Epithelial cell of prostate (primary cell): ENCODE measurements around the gene GDA.
A peak's percentile ranks its signal among the peaks of the same experiment; 100 is the strongest.
"Not testable (repeated sequence)": the region's sequence is repeated elsewhere in the genome, so short reads cannot be mapped to it uniquely, and the experiment has no call there.

Experiments used
- DNase-seq: peaks from one replicate; pipeline ENCODE4 v3.0.0-alpha.2; 2011; ENCODE audit warnings: low read depth, low spot score
- H3K27ac ChIP-seq: fragments of 450-650 bp; 2 replicates; pipeline ENCODE4 v1.5.1; 2017; ENCODE audit warnings: mild to moderate bottlenecking

The GDA gene

DNA sequence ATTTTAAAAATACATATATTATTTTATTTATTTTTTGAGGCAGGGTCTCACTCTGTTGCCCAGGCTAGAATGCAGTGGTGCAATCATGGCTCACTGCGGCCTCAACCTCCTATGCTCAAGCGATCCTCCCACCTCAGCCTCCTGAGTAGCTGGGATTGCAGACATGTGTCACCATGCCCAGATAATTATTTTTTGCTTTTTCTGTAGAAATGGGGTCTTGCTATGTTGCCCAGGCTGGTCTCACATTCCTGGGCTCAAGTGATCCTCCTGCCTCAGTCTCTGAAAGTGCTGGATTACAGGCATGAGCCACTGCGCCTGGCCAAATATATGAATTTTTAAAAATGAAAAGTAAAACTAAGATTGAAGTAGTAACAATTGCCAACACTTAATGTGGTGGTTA is 121.1 kb downstream of the GDA start:
- not testable (repeated sequence) for H3K27ac ChIP-seq, DNase-seq

DNA sequence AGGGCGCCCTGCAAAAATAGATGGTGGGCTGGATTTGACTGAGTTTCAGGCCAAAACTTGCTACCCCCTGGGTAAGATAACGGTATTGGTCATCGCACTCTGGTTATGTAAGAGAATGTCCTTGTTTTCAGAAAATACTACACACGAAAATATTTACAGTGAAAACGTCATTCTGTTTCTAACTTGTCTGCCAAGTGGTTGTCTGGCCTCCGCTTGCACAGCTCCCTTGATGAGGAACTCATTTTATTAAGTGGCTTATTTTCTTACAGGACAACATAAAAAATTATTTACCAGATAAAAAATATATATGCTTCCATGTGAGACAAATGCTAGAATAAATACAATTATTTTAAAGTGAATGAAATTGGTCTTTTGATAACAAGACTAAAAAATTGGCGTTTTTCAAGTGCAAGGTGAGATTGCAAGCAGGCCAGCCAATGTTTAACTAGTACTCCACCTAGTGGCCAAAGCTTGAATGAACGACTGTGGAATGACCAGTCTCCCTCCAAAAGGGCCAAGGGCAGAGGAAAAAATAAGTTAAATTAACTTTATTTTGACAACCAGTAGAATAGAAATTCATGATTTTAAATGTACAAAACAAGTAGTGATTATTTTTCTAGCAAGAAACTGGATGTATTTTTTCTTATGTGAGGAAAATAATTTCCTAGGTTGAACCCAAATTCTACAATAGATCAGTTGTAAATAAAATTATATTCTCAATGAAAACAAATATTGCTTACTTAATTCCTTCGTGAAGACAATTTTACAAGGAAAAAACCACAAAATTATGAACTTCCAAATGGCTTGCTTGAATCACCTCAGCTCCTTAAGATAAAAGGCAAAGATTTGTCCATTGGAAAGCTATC is 122.6 kb downstream of the GDA start:
- H3K27ac ChIP-seq: no peak overlapping the region
- no peak for DNase-seq

- DNase-seq: no peak
- peak overlapping the region; percentile 43 for H3K27ac ChIP-seq
Observed at GRCh38 chr9:72274441-72274840, 125.2 kb downstream of the GDA start.

DNA sequence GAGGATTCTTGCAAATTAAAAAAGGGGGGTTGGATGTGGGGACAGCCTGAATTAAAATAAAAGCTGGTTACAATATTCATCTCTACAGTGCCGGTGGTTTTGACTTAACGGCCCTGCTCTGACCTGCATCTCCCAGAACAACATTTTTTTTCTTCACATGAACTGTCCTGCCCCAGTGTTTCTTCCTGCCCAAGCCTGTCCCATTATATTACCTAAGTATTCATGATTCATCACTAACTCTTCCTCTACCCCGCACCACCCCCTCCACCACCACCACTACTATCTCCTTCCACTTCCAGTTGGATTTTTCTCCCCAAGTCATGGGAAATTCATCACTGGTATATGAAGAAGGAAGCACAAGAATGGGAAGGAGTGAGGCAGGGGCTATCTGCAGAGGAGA is 125.7 kb downstream of the GDA start:
- H3K27ac ChIP-seq: peak overlapping the region; percentile 43
- DNase-seq: peak; percentile 69

DNA sequence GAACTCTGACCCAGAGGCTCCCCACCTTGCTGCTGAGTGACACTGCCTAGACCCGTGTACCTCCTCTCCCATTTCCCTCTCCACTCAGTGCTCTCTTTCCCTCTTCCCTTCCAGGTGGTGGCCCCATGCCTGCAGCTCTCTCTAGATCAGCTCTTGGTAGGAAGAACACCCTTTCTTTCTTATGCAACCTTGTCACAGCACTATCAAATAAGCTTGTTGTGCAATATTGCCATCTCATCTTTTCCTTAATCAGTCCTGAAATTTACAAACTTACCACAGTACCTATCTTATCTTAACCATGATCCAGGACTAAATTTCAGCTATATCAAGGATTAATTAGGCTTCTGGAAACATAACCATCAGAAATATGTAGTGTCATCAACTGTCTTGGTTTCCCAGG is 127.2 kb downstream of the GDA start:
- no peak overlapping the region for H3K27ac ChIP-seq
- DNase-seq: no peak

- no peak overlapping the region for H3K27ac ChIP-seq
- no peak for DNase-seq
Observed at GRCh38 chr9:72278959-72279358, 129.7 kb downstream of the GDA start.

GRCh38 chr9:72280913-72281500 is 131.8 kb downstream of the GDA start:
- no peak overlapping the region for H3K27ac ChIP-seq
- DNase-seq: no peak

- H3K27ac ChIP-seq: no peak overlapping the region
- no peak for DNase-seq
Observed at GRCh38 chr9:72289401-72289800, 140.2 kb downstream of the GDA start.

GRCh38 chr9:72290311-72290710 is 141.1 kb downstream of the GDA start:
- no peak for DNase-seq

DNA sequence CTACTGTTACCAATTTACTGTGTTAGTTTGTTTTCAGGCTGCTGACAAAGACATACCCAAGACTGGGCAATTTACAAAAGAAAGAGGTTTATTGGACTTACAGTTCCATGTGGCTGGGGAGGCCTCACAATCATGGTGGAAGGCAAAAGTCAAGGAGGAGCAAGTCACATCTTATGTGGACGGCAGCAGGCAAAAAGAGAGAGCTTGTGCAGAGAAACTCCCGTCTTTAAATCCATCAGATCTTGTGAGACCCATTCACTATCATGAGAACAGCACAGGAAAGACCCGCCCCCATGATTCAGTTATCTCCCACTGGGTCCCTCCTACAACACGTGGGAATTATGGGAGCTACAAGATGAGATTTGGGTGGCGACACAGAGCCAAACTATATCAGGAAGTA is 142.3 kb downstream of the GDA start:
- DNase-seq, H3K27ac ChIP-seq: not testable (repeated sequence)

More at GRCh38 chr9:72290311-72290710, 141.1 kb downstream of the GDA start:
- H3K27ac ChIP-seq: no peak overlapping the region

GRCh38 chr9:72292256-72292682 is 143.0 kb downstream of the GDA start:
- DNase-seq: no peak
- peak overlapping the region; percentile 19 for H3K27ac ChIP-seq

DNA sequence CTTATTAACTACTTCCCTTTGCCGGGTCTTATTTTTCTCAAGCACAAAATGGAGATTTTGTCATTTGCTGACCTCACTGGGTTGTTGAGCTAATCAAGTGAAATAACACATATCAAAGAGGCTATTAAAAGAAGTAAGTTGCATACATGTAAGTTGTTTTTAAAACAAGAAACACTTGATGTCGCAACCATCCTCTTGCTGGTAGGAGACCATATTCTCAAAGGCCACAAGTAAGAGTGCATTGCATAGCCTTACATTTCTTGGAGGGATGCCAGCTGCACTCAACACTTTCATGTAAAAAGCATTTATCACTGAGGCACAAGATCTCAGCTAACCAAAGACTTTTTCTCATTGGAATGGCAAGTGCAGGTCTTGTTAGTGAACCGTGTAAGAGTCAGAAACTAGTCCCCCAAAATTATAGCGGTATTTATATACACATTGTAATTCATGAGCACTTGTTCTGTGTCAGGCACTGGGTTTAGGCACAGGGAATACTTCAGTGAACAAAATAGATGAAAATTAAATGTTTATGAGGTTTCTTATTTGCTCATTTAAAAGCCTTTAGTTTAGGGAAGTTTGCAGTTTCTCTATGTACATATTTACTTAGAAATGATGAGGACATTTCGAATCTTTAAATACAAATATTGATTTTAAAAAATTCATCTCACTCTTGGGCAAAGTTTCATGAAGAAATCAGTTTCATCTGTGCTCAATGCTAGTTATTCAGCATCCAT is 143.8 kb downstream of the GDA start:
- no peak for DNase-seq
- H3K27ac ChIP-seq: peak overlapping the region; percentile 19

GRCh38 chr9:72294936-72295335 is 145.7 kb downstream of the GDA start:
- DNase-seq: no peak
- H3K27ac ChIP-seq: no peak overlapping the region

- no peak for DNase-seq
- H3K27ac ChIP-seq: no peak overlapping the region
Observed at GRCh38 chr9:72297516-72297915, 148.3 kb downstream of the GDA start.

DNA sequence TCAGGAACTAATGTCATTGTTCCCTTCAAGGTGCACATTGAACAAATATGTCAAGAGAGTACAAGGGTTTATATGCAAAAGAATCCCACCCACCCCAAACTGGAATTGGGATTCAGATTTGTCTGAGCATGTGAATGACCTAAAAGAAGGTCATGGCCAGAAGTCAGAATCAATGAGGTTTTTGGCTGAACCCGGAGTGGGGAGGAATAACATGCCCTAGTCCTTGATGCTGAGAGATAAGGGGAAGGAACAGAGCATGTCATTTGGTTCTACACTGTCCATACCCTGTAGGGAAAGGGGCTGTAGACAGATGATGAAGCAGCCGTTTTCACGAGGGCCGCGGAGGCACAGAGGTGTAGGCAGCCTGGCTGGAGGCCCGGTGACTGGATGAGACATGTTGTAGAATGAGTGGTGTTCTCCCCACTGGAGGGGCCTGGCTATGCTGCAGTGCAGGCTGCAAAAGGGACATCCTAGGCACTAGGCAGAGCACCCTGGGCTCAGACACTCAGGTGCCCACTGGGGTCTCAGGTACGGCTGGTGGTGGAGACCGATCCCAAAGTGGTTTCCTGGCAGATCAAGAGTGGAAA is 149.9 kb downstream of the GDA start:
- no peak overlapping the region for H3K27ac ChIP-seq
- DNase-seq: no peak

GRCh38 chr9:72300873-72301272 is 151.6 kb downstream of the GDA start:
- no peak overlapping the region for H3K27ac ChIP-seq
- no peak for DNase-seq
